ENCODE measurements around the gene PCSK9.

The PCSK9 gene

GRCh38 chr1:55068638-55069037, 29.3 kb downstream of the PCSK9 start:
- Histone ChIP-seq H3K4me3 (ENCODE audit: low read depth, low read length) (no peak overlapping the region), H3K9me3 (ENCODE audit: severe bottlenecking) (no peaks in the 10 kb centered on the region), H3K27me3 (ENCODE audit: insufficient read depth, low read depth, severe bottlenecking) (no peaks in the 10 kb centered on the region), H3K27ac (no peak overlapping the region), H3K36me3 (peaks cover 66% of the 10 kb centered on the region)
- DNase-seq: no peak
- TF ChIP-seq CTCF (IDR thresholded peaks at IDR 0.05; ENCODE audit: low read depth, low read length): no peak

- H3K27me3 ChIP-seq (ENCODE audit: insufficient read depth, low read depth, severe bottlenecking): no peaks in the 10 kb centered on the region
- no peak overlapping the region for H3K4me3 ChIP-seq (ENCODE audit: low read depth, low read length)
- no peak for TF ChIP-seq CTCF (IDR thresholded peaks at IDR 0.05; ENCODE audit: low read depth, low read length)
- peaks cover 71% of the 10 kb centered on the region for H3K36me3 ChIP-seq
- DNase-seq: no peak
- H3K9me3 ChIP-seq (ENCODE audit: severe bottlenecking): no peaks in the 10 kb centered on the region
- no peak overlapping the region for H3K27ac ChIP-seq
Measured at GRCh38 chr1:55069280-55069679, 29.9 kb downstream of the PCSK9 start.

GRCh38 chr1:55070293-55071164, 31.2 kb downstream of the PCSK9 start:
- no peak for TF ChIP-seq CTCF (IDR thresholded peaks at IDR 0.05; ENCODE audit: low read depth, low read length)
- DNase-seq: peak; percentile 63
- Histone ChIP-seq H3K27me3 (ENCODE audit: insufficient read depth, low read depth, severe bottlenecking) (no peaks in the 10 kb centered on the region), H3K9me3 (ENCODE audit: severe bottlenecking) (no peaks in the 10 kb centered on the region), H3K36me3 (peaks cover 80% of the 10 kb centered on the region), H3K27ac (peak overlapping the region; percentile 76), H3K4me3 (ENCODE audit: low read depth, low read length) (no peak overlapping the region)

GRCh38 chr1:55071477-55071876, 32.1 kb downstream of the PCSK9 start:
- Histone ChIP-seq H3K4me3 (ENCODE audit: low read depth, low read length) (no peak overlapping the region), H3K9me3 (ENCODE audit: severe bottlenecking) (no peaks in the 10 kb centered on the region), H3K36me3 (peaks cover 84% of the 10 kb centered on the region), H3K27me3 (ENCODE audit: insufficient read depth, low read depth, severe bottlenecking) (no peaks in the 10 kb centered on the region), H3K27ac (peak overlapping the region; percentile 76)
- peak; percentile 77 for TF ChIP-seq CTCF (IDR thresholded peaks at IDR 0.05; ENCODE audit: low read depth, low read length)
- DNase-seq: peak; percentile 60

GRCh38 chr1:55073187-55073916, 34.0 kb downstream of the PCSK9 start:
- Histone ChIP-seq H3K9me3 (ENCODE audit: severe bottlenecking) (no peaks in the 10 kb centered on the region), H3K4me3 (ENCODE audit: low read depth, low read length) (no peak overlapping the region), H3K27ac (no peak overlapping the region), H3K36me3 (peaks cover 74% of the 10 kb centered on the region), H3K27me3 (ENCODE audit: insufficient read depth, low read depth, severe bottlenecking) (no peaks in the 10 kb centered on the region)
- DNase-seq: no peak
- TF ChIP-seq CTCF (IDR thresholded peaks at IDR 0.05; ENCODE audit: low read depth, low read length): no peak

Measured in WERI-Rb-1 (cell line).